Mesenchymal stem cell (in vitro differentiated cells and primary cell): Measurements from ENCODE around the gene CFAP161.

Experiments used
- DNase-seq: peaks from one replicate; pipeline ENCODE4 v3.0.0-alpha.2; 2013
- H2AFZ ChIP-seq: one replicate; pipeline ENCODE4 v1.6.1; 2013; ENCODE audit warnings: low read depth, mild to moderate bottlenecking, control low read depth, inconsistent platforms, low read length, moderate library complexity
- H2AK5ac ChIP-seq: 2 replicates; pipeline ENCODE4 v1.6.1; 2013; ENCODE audit warnings: low read length, moderate library complexity, mild to moderate bottlenecking, inconsistent platforms; ENCODE audit not compliant: severe bottlenecking
- H2BK120ac ChIP-seq: one replicate; pipeline ENCODE4 v1.6.1; 2013; ENCODE audit warnings: low read depth, mild to moderate bottlenecking, inconsistent platforms, low read length, moderate library complexity
- H2BK12ac ChIP-seq, 2 experiments: one replicate each; pipeline ENCODE4 v1.6.1; 2013; ENCODE audit warnings: inconsistent platforms in 2 of 2, low read length in 2 of 2, mild to moderate bottlenecking in 2 of 2, moderate library complexity in 2 of 2, control low read depth in 1 of 2
- H2BK15ac ChIP-seq: one replicate; pipeline ENCODE4 v1.6.1; 2013; ENCODE audit warnings: mild to moderate bottlenecking, low read depth, inconsistent platforms; ENCODE audit not compliant: poor library complexity, severe bottlenecking
- H2BK5ac ChIP-seq: 2 replicates; pipeline ENCODE4 v1.6.1; 2013; ENCODE audit warnings: low read depth, mild to moderate bottlenecking, low read length, control low read depth, inconsistent platforms; ENCODE audit not compliant: poor library complexity, severe bottlenecking
- H3K14ac ChIP-seq, 2 experiments: one replicate each; pipeline ENCODE4 v1.6.1; 2013; ENCODE audit warnings: inconsistent platforms in 2 of 2, low read length in 2 of 2, control low read depth in 1 of 2, mild to moderate bottlenecking in 1 of 2, moderate library complexity in 1 of 2
- H3K18ac ChIP-seq, 2 experiments: one replicate each; pipeline ENCODE4 v1.6.1; 2013; ENCODE audit warnings: inconsistent platforms in 2 of 2, low read length in 2 of 2, control low read depth in 1 of 2, low read depth in 1 of 2, mild to moderate bottlenecking in 1 of 2
- H3K23ac ChIP-seq, 2 experiments: one replicate each; pipeline ENCODE4 v1.6.1; 2013; ENCODE audit warnings: inconsistent platforms in 2 of 2, low read length in 2 of 2, mild to moderate bottlenecking in 2 of 2, moderate library complexity in 2 of 2, control low read depth in 1 of 2
- H3K27ac ChIP-seq: 2 replicates; pipeline ENCODE4 v1.5.1; 2013; ENCODE audit warnings: mild to moderate bottlenecking, moderate library complexity, low read length, control low read depth, inconsistent platforms; ENCODE audit not compliant: poor library complexity, severe bottlenecking
- H3K27me3 ChIP-seq, 2 experiments: 2 replicates each; pipeline versions ENCODE4 v1.6.1 to v1.7.0; 2013; ENCODE audit warnings: low read length in 2 of 2, mild to moderate bottlenecking in 2 of 2, moderate library complexity in 2 of 2, control low read depth in 1 of 2, inconsistent platforms in 1 of 2; ENCODE audit not compliant: control insufficient read depth in 1 of 2, insufficient read depth in 1 of 2
- H3K36me3 ChIP-seq, 2 experiments: 2 replicates each; pipeline versions ENCODE4 v1.6.1 to v1.7.0; 2013; ENCODE audit warnings: low read length in 2 of 2, control low read depth in 1 of 2, inconsistent platforms in 1 of 2, low read depth in 1 of 2, mild to moderate bottlenecking in 1 of 2; ENCODE audit not compliant: insufficient read depth in 2 of 2, control insufficient read depth in 1 of 2
- H3K4ac ChIP-seq, 2 experiments: one replicate each; pipeline ENCODE4 v1.6.1; 2013; ENCODE audit warnings: inconsistent platforms in 2 of 2, low read length in 2 of 2, mild to moderate bottlenecking in 2 of 2, moderate library complexity in 2 of 2, control low read depth in 1 of 2, low read depth in 1 of 2
- H3K4me1 ChIP-seq: 2 replicates; pipeline ENCODE4 v1.6.1; 2013; ENCODE audit warnings: low read depth, low read length, control low read depth; ENCODE audit not compliant: control insufficient read depth, insufficient read depth
- H3K4me2 ChIP-seq: 2 replicates; pipeline ENCODE4 v1.6.1; 2013; ENCODE audit warnings: low read length, mild to moderate bottlenecking, inconsistent platforms; ENCODE audit not compliant: poor library complexity, severe bottlenecking
- H3K4me3 ChIP-seq, 2 experiments: 2 replicates each; pipeline versions ENCODE4 v1.5.1 to v1.7.0; 2013; ENCODE audit warnings: low read length in 2 of 2, mild to moderate bottlenecking in 2 of 2, control low read depth in 1 of 2, low read depth in 1 of 2; ENCODE audit not compliant: insufficient read depth in 1 of 2
- H3K79me1 ChIP-seq: replicated peaks from 2 replicates; pipeline ENCODE4 v1.6.1; 2013; ENCODE audit warnings: mild to moderate bottlenecking, control low read depth, low read length, inconsistent platforms; ENCODE audit not compliant: poor library complexity, severe bottlenecking
- H3K9ac ChIP-seq: 2 replicates; pipeline ENCODE4 v1.7.0; 2013; ENCODE audit warnings: mild to moderate bottlenecking, low read length, moderate library complexity
- H3K9me3 ChIP-seq: 2 replicates; pipeline ENCODE4 v1.7.0; 2013; ENCODE audit warnings: mild to moderate bottlenecking, low read length; ENCODE audit not compliant: control insufficient read depth
- H4K8ac ChIP-seq: one replicate; pipeline ENCODE4 v1.6.1; 2013; ENCODE audit warnings: inconsistent platforms, mild to moderate bottlenecking, low read length, moderate library complexity
- H4K91ac ChIP-seq: one replicate; pipeline ENCODE4 v1.6.1; 2013; ENCODE audit warnings: mild to moderate bottlenecking, low read length, inconsistent platforms
- WGBS: methylation state at CpG from one replicate; pipeline ENCODE4 v1.1.7; 2013; ENCODE audit warnings: mixed read lengths; 5-methylcytosine and 5-hydroxymethylcytosine counted together

CFAP161 gene

GRCh38 chr15:81097116-81097889 lies 36.8 kb upstream of the CFAP161 start:
- H4K8ac ChIP-seq = no peak overlapping the region
- peaks cover 0 to 18% of the 10 kb centered on the region in 2 experiments for H3K27me3 ChIP-seq
- no peak overlapping the region for H3K4me2 ChIP-seq
- no peak overlapping the region for H2BK15ac ChIP-seq
- no peaks in the 10 kb centered on the region for H3K79me1 ChIP-seq
- no peak overlapping the region for H3K18ac ChIP-seq
- no peak overlapping the region for H3K9ac ChIP-seq
- H2AK5ac ChIP-seq = no peak overlapping the region
- H3K4ac ChIP-seq = no peak overlapping the region
- no peak overlapping the region for H2BK5ac ChIP-seq
- no peak for DNase-seq
- H3K23ac ChIP-seq = no peak overlapping the region
- 79% methylated on average over 8 of the region's 10 CpGs for WGBS
- H2BK12ac ChIP-seq = no peak overlapping the region
- H3K27ac ChIP-seq = no peak overlapping the region
- H3K4me3 ChIP-seq = no peak overlapping the region
- H2AFZ ChIP-seq = no peak overlapping the region
- H3K36me3 ChIP-seq = no peaks in the 10 kb centered on the region
- no peaks in the 10 kb centered on the region for H3K4me1 ChIP-seq
- H3K14ac ChIP-seq = no peak overlapping the region
- no peaks in the 10 kb centered on the region for H3K9me3 ChIP-seq
- H2BK120ac ChIP-seq = no peak overlapping the region
- no peak overlapping the region for H4K91ac ChIP-seq

DNA sequence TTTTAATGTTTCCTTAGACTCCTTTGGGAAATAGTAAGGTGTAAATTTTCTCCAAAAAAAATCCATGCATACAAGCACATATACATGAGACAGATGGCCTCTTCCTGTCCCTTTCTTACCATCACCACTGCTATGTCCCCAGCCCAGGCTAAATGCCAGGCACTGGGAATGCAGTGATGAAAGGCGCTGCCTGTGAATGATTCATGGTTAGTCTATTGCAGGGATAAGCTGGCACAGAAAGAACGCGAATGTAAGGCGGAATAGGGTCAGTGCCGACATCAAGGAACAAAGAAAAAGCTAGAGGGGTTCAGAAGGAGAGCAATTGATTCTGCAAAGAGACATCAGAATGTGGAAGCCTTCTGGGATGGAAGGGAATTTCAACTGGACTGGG lies 36.2 kb upstream of the CFAP161 start:
- no peak overlapping the region for H2AFZ ChIP-seq
- no peak overlapping the region for H3K23ac ChIP-seq
- H2AK5ac ChIP-seq = no peak overlapping the region
- no peak overlapping the region for H3K18ac ChIP-seq
- H3K79me1 ChIP-seq = no peaks in the 10 kb centered on the region
- no peak overlapping the region for H2BK15ac ChIP-seq
- no peak overlapping the region for H3K27ac ChIP-seq
- peaks cover 0 to 18% of the 10 kb centered on the region in 2 experiments for H3K27me3 ChIP-seq
- no peak overlapping the region for H4K8ac ChIP-seq
- no peak overlapping the region for H2BK12ac ChIP-seq
- no peak overlapping the region for H4K91ac ChIP-seq
- H3K9ac ChIP-seq = no peak overlapping the region
- no peak overlapping the region for H2BK5ac ChIP-seq
- DNase-seq = no peak
- no peak overlapping the region for H3K4ac ChIP-seq
- H3K36me3 ChIP-seq = no peaks in the 10 kb centered on the region
- no peak overlapping the region for H3K4me3 ChIP-seq
- H3K4me2 ChIP-seq = no peak overlapping the region
- no peaks in the 10 kb centered on the region for H3K4me1 ChIP-seq
- no peak overlapping the region for H2BK120ac ChIP-seq
- H3K9me3 ChIP-seq = no peaks in the 10 kb centered on the region
- 81% methylated on average over 5 of the region's 5 CpGs for WGBS
- no peak overlapping the region for H3K14ac ChIP-seq

GRCh38 chr15:81098349-81098748 lies 35.7 kb upstream of the CFAP161 start:
- WGBS = 100% methylated on average over 1 of the region's 4 CpGs

GRCh38 chr15:81098861-81099651 lies 35.0 kb upstream of the CFAP161 start:
- no peak overlapping the region for H2BK12ac ChIP-seq
- no peak for DNase-seq
- no peak overlapping the region for H4K8ac ChIP-seq
- H3K23ac ChIP-seq = no peak overlapping the region
- no peaks in the 10 kb centered on the region for H3K4me1 ChIP-seq
- no peaks in the 10 kb centered on the region for H3K36me3 ChIP-seq
- no peak overlapping the region for H3K9ac ChIP-seq
- H3K79me1 ChIP-seq = no peaks in the 10 kb centered on the region
- H4K91ac ChIP-seq = no peak overlapping the region
- no peak overlapping the region for H2BK120ac ChIP-seq
- peaks cover 0 to 25% of the 10 kb centered on the region in 2 experiments for H3K27me3 ChIP-seq
- no peak overlapping the region for H2BK15ac ChIP-seq
- peak overlapping the region in 1 of 2 experiments; percentile 57 for H3K4me3 ChIP-seq
- H3K9me3 ChIP-seq = no peaks in the 10 kb centered on the region
- no peak overlapping the region for H2AK5ac ChIP-seq
- 63% methylated on average over 13 of the region's 13 CpGs for WGBS
- no peak overlapping the region for H3K27ac ChIP-seq
- H2BK5ac ChIP-seq = no peak overlapping the region
- H3K4ac ChIP-seq = no peak overlapping the region
- H3K18ac ChIP-seq = no peak overlapping the region
- no peak overlapping the region for H3K4me2 ChIP-seq
- no peak overlapping the region for H2AFZ ChIP-seq
- no peak overlapping the region for H3K14ac ChIP-seq

More at GRCh38 chr15:81098349-81098748, 35.7 kb upstream of the CFAP161 start:
- Histone ChIP-seq H3K23ac (no peak overlapping the region), H2BK12ac (no peak overlapping the region), H2AK5ac (no peak overlapping the region), H3K4ac (no peak overlapping the region), H3K9me3 (no peaks in the 10 kb centered on the region), H2AFZ (no peak overlapping the region), H3K9ac (no peak overlapping the region), H4K8ac (no peak overlapping the region), H3K36me3 (no peaks in the 10 kb centered on the region), H3K79me1 (no peaks in the 10 kb centered on the region), H2BK15ac (no peak overlapping the region), H2BK5ac (no peak overlapping the region), H3K4me3 (no peak overlapping the region), H3K18ac (no peak overlapping the region), H3K27ac (no peak overlapping the region), H2BK120ac (no peak overlapping the region), H4K91ac (no peak overlapping the region), H3K4me2 (no peak overlapping the region), H3K14ac (no peak overlapping the region), H3K4me1 (no peaks in the 10 kb centered on the region), H3K27me3 (peaks cover 0 to 20% of the 10 kb centered on the region in 2 experiments)
- DNase-seq = no peak
